HEK293 (cell line): ENCODE results near the gene CFAP299.

Experiments
- CTCF ChIA-PET: fragments of 350-600 bp; formaldehyde crosslinking; extraction: SDS; loops from one replicate; lab custom pipeline; 2021; ENCODE audit warnings: antibody characterized with exemption; lab: Yijun Ruan, JAX
- POLR2A ChIA-PET: fragments of 300-600 bp; formaldehyde crosslinking; extraction: SDS; loops from one replicate; lab custom pipeline; 2020; ENCODE audit warnings: antibody characterized with exemption, inconsistent platforms; lab: Yijun Ruan, JAX
- H3K27ac ChIP-seq: fragments of 200-500 bp; sonication (Bioruptor generic); 2 replicates; pipeline ENCODE4 v1.5.1; 2014; ENCODE audit warnings: low read depth, low read length, control low read depth, inconsistent platforms; ENCODE audit errors: extremely low read depth
- H3K36me3 ChIP-seq, 2 experiments: fragments of 200-500 bp in 1 of 2; sonication (Bioruptor generic) in 1 of 2; 1 replicate in 1 of 2; 2 replicates in 1 of 2; pipeline ENCODE4 v1.5.1; 2014 to 2017; ENCODE audit warnings: inconsistent platforms in 2 of 2, low read length in 2 of 2; ENCODE audit not compliant: control insufficient read depth in 2 of 2, insufficient read depth in 1 of 2
- H3K4me1 ChIP-seq: fragments of 200-500 bp; sonication (Bioruptor generic); 2 replicates; pipeline ENCODE4 v1.5.1; 2014; ENCODE audit warnings: mild to moderate bottlenecking, low read length, inconsistent platforms; ENCODE audit not compliant: control insufficient read depth, insufficient read depth
- H3K4me3 ChIP-seq: 2 replicates; pipeline ENCODE4 v1.5.1; 2011; ENCODE audit warnings: low read depth, mild to moderate bottlenecking, control low read depth, low read length, moderate library complexity
- H3K9me3 ChIP-seq: fragments of 200-500 bp; sonication (Bioruptor generic); 2 replicates; pipeline ENCODE4 v1.5.1; 2014; ENCODE audit warnings: low read depth, low read length, inconsistent platforms; ENCODE audit not compliant: control insufficient read depth, insufficient read depth
- BCL6B ChIP-seq: fragments of 450-650 bp; formaldehyde crosslinking; IDR thresholded peaks from 2 replicates; pipeline ENCODE4 v1.5.1; 2017; ENCODE audit warnings: missing biosample characterization, missing genetic modification characterization
- CTCF ChIP-seq: fragments of 450-650 bp; formaldehyde crosslinking; IDR thresholded peaks from 2 replicates; pipeline ENCODE4 v1.5.1; 2016; ENCODE audit warnings: missing biosample characterization, missing genetic modification characterization
- KLF1 ChIP-seq: fragments of 450-650 bp; formaldehyde crosslinking; IDR thresholded peaks from 2 replicates; pipeline ENCODE4 v1.5.1; 2016; ENCODE audit warnings: missing biosample characterization, missing genetic modification characterization
- KLF17 ChIP-seq: fragments of 450-650 bp; formaldehyde crosslinking; IDR thresholded peaks from 2 replicates; pipeline ENCODE4 v1.5.1; 2016; ENCODE audit warnings: missing biosample characterization, missing genetic modification characterization
- SP3 ChIP-seq: fragments of 450-650 bp; formaldehyde crosslinking; IDR thresholded peaks from 2 replicates; pipeline ENCODE4 v1.5.1; 2016; ENCODE audit warnings: missing biosample characterization, missing genetic modification characterization
- ZBTB48 ChIP-seq: fragments of 450-650 bp; formaldehyde crosslinking; IDR thresholded peaks from 2 replicates; pipeline ENCODE4 v1.5.1; 2016; ENCODE audit warnings: missing biosample characterization, missing genetic modification characterization
- ZBTB6 ChIP-seq: fragments of 450-650 bp; formaldehyde crosslinking; IDR thresholded peaks from 2 replicates; pipeline ENCODE4 v1.5.1; 2017; ENCODE audit warnings: missing biosample characterization, missing genetic modification characterization
- ZFP3 ChIP-seq: fragments of 450-650 bp; formaldehyde crosslinking; IDR thresholded peaks from 2 replicates; pipeline ENCODE4 v1.5.1; 2016; ENCODE audit warnings: low read depth, missing biosample characterization, missing genetic modification characterization
- ZNF155 ChIP-seq: fragments of 450-650 bp; formaldehyde crosslinking; IDR thresholded peaks from 2 replicates; pipeline ENCODE4 v1.5.1; 2016; ENCODE audit warnings: missing biosample characterization, missing genetic modification characterization
- ZNF157 ChIP-seq: fragments of 450-650 bp; formaldehyde crosslinking; IDR thresholded peaks from 2 replicates; pipeline ENCODE4 v1.5.1; 2016; ENCODE audit warnings: missing biosample characterization, missing genetic modification characterization
- ZNF169 ChIP-seq: fragments of 450-650 bp; formaldehyde crosslinking; IDR thresholded peaks from 2 replicates; pipeline ENCODE4 v1.5.1; 2016; ENCODE audit warnings: missing biosample characterization, missing genetic modification characterization
- ZNF19 ChIP-seq: fragments of 450-650 bp; formaldehyde crosslinking; IDR thresholded peaks from 2 replicates; pipeline ENCODE4; 2016; ENCODE audit warnings: missing biosample characterization, missing genetic modification characterization, low read depth
- ZNF274 ChIP-seq, 2 experiments: fragments of 200-500 bp in 1 of 2; fragments of 450-650 bp in 1 of 2; sonication (Bioruptor generic) in 1 of 2; formaldehyde crosslinking in 1 of 2; IDR thresholded peaks; 2 replicates each; pipeline versions ENCODE4 v1.5.1 to v1.6.1; 2014 to 2016; ENCODE audit warnings: borderline replicate concordance in 1 of 2, inconsistent platforms in 1 of 2, low read length in 1 of 2, missing biosample characterization in 1 of 2, missing genetic modification characterization in 1 of 2
- ZNF302 ChIP-seq: fragments of 450-650 bp; formaldehyde crosslinking; IDR thresholded peaks from 2 replicates; pipeline ENCODE4 v1.5.1; 2016; ENCODE audit warnings: missing biosample characterization, missing genetic modification characterization, low read depth
- ZNF398 ChIP-seq: fragments of 450-650 bp; formaldehyde crosslinking; IDR thresholded peaks from 2 replicates; pipeline ENCODE4 v1.5.1; 2017; ENCODE audit warnings: missing biosample characterization, missing genetic modification characterization
- ZNF473 ChIP-seq: fragments of 450-650 bp; formaldehyde crosslinking; IDR thresholded peaks from 2 replicates; pipeline ENCODE4 v1.5.1; 2017; ENCODE audit warnings: missing biosample characterization, missing genetic modification characterization
- ZNF518A ChIP-seq: fragments of 450-650 bp; formaldehyde crosslinking; conservative IDR thresholded peaks from 2 replicates; pipeline ENCODE4 v1.5.1; 2016; ENCODE audit warnings: low read depth, missing biosample characterization, missing genetic modification characterization
- ZNF561 ChIP-seq: fragments of 450-650 bp; IDR thresholded peaks from 2 replicates; pipeline ENCODE4 v1.5.1; 2018; ENCODE audit warnings: missing biosample characterization, missing genetic modification characterization, borderline replicate concordance
- ZNF600 ChIP-seq: fragments of 450-650 bp; formaldehyde crosslinking; IDR thresholded peaks from 2 replicates; pipeline ENCODE4 v1.5.1; 2016; ENCODE audit warnings: missing biosample characterization, missing genetic modification characterization
- ZNF621 ChIP-seq: fragments of 450-650 bp; formaldehyde crosslinking; IDR thresholded peaks from 2 replicates; pipeline ENCODE4 v1.5.1; 2017; ENCODE audit warnings: missing biosample characterization, missing genetic modification characterization
- ZNF629 ChIP-seq: fragments of 450-650 bp; formaldehyde crosslinking; IDR thresholded peaks from 2 replicates; pipeline ENCODE4 v1.5.1; 2017; ENCODE audit warnings: missing biosample characterization, missing genetic modification characterization
- ZNF677 ChIP-seq: fragments of 450-650 bp; IDR thresholded peaks from 2 replicates; pipeline ENCODE4 v1.5.0; 2018; ENCODE audit warnings: missing biosample characterization, mild to moderate bottlenecking, missing genetic modification characterization, moderate library complexity

Gene CFAP299

GRCh38 chr4:80333121-80333520, 2.4 kb upstream of the CFAP299 start:
- H3K36me3 ChIP-seq: no peaks in the 10 kb centered on the region
- H3K4me1 ChIP-seq: no peaks in the 10 kb centered on the region
- POLR2A ChIA-PET: no interaction called here
- H3K27ac ChIP-seq: no peak overlapping the region
- no peak overlapping the region for H3K4me3 ChIP-seq
- no peaks in the 10 kb centered on the region for H3K9me3 ChIP-seq
- no peak for TF ChIP-seq ZNF157 (tag by site-specific recombination)
- no peak for TF ChIP-seq ZNF19 (tag by site-specific recombination)
- TF ChIP-seq SP3 (tag by site-specific recombination): no peak
- no peak for TF ChIP-seq KLF1
- TF ChIP-seq ZNF473 (tag by site-specific recombination): no peak
- CTCF ChIA-PET: interaction anchor here (0.5 to 1.0 kb wide), 2 partner anchors 112 to 145 kb away, joined by 3 read pairs; no protein-coding TSS in a partner anchor

- Histone ChIP-seq H3K4me1 (no peaks in the 10 kb centered on the region), H3K9me3 (no peaks in the 10 kb centered on the region), H3K36me3 (no peaks in the 10 kb centered on the region), H3K4me3 (no peak overlapping the region), H3K27ac (no peak overlapping the region)
- TF ChIP-seq ZBTB48 (no peak), ZNF629 (tag by site-specific recombination) (no peak), ZNF398 (tag by site-specific recombination) (no peak), KLF17 (tag by site-specific recombination) (no peak), BCL6B (tag by site-specific recombination) (no peak), ZNF169 (no peak), ZNF155 (no peak), ZNF621 (tag by site-specific recombination) (no peak), ZFP3 (tag by site-specific recombination) (no peak), ZBTB6 (no peak), CTCF (tag by site-specific recombination) (no peak), ZNF561 (tag by site-specific recombination) (no peak), ZNF274 (IDR thresholded peaks at IDR 0.05; ENCODE audit: low read length) (no peak), ZNF274 (tag by site-specific recombination; IDR thresholded peaks at IDR 0.05; ENCODE audit: borderline replicate concordance) (no peak), ZNF677 (tag by site-specific recombination) (no peak), ZNF302 (tag by site-specific recombination) (no peak), ZNF518A (tag by site-specific recombination) (no peak), ZNF600 (tag by site-specific recombination) (no peak)
- ChIA-PET POLR2A (no interaction called here), CTCF (interaction anchor here (1.4 to 1.8 kb wide), 3 partner anchors 11 to 1296 kb away, joined by 5 to 12 read pairs (median 10); no protein-coding TSS in a partner anchor)
These were observed 962 bp upstream of the CFAP299 start for GRCh38 chr4:80334568-80334967.
